Stimulated activated CD4-positive, alpha-beta T cell treated with anti-CD3 and anti-CD28 coated beads, Interleukin-2, amount 100 ng/mL, for 24 hours (primary cell): ENCODE measurements around the gene POU4F3.
"Not testable (repeated sequence)": the region's sequence is repeated elsewhere in the genome, so short reads cannot be mapped to it uniquely, and the experiment has no call there.

Experiments
- DNase-seq, 2 donors: peaks; one replicate each; pipeline ENCODE4 v3.0.0-alpha.2; 2020

POU4F3 gene

GRCh38 chr5:146338774-146339714 is at the start of gene POU4F3:
POU4F3 (plus strand) TSS chr5:146338839; CDS start chr5:146339113, 274 bp downstream.
- DNase-seq, result no peak

- no peak for DNase-seq
Measured at GRCh38 chr5:146290318-146290717, 48.3 kb upstream of the POU4F3 start.

GRCh38 chr5:146291421-146292074 is 47.1 kb upstream of the POU4F3 start:
- no peak for DNase-seq

GRCh38 chr5:146296245-146296644 is 42.4 kb upstream of the POU4F3 start:
- DNase-seq, result no peak

GRCh38 chr5:146298920-146299319 is 39.7 kb upstream of the POU4F3 start:
- DNase-seq, result not testable (repeated sequence)

- no peak for DNase-seq
Measured at GRCh38 chr5:146301626-146302025, 37.0 kb upstream of the POU4F3 start.

GRCh38 chr5:146302406-146302805 is 36.2 kb upstream of the POU4F3 start:
- no peak for DNase-seq

GRCh38 chr5:146306838-146307237 is 31.8 kb upstream of the POU4F3 start:
- DNase-seq, result no peak

- no peak for DNase-seq
Measured at GRCh38 chr5:146307796-146308195, 30.8 kb upstream of the POU4F3 start.

- DNase-seq, result no peak
Measured at GRCh38 chr5:146310540-146310939, 28.1 kb upstream of the POU4F3 start.

GRCh38 chr5:146311278-146311677 is 27.4 kb upstream of the POU4F3 start:
- no peak for DNase-seq

- no peak for DNase-seq
Measured at GRCh38 chr5:146313027-146313426, 25.6 kb upstream of the POU4F3 start.

- no peak for DNase-seq
Measured at GRCh38 chr5:146321571-146321970, 17.1 kb upstream of the POU4F3 start.

GRCh38 chr5:146327257-146327870 is 11.3 kb upstream of the POU4F3 start:
- no peak for DNase-seq

GRCh38 chr5:146327989-146328388 is 10.7 kb upstream of the POU4F3 start:
- no peak for DNase-seq

- no peak for DNase-seq
Measured at GRCh38 chr5:146329697-146330096, 8.9 kb upstream of the POU4F3 start.

- DNase-seq, result no peak
Measured at GRCh38 chr5:146331423-146331822, 7.2 kb upstream of the POU4F3 start.

GRCh38 chr5:146334074-146334533 is 4.5 kb upstream of the POU4F3 start:
- DNase-seq, result no peak

GRCh38 chr5:146336197-146336596 is 2.4 kb upstream of the POU4F3 start:
- DNase-seq, result no peak

- DNase-seq, result no peak
Measured at GRCh38 chr5:146337264-146337904, 1.3 kb upstream of the POU4F3 start.

- no peak for DNase-seq
Measured at GRCh38 chr5:146337928-146338327, 711 bp upstream of the POU4F3 start.

GRCh38 chr5:146339715-146340259 is 1.1 kb downstream of the POU4F3 start:
- no peak for DNase-seq
